Measurements from ENCODE around the gene MTAP. TPM values are rescaled to one million over a fixed set of nuclear protein-coding genes. Genes with fewer than 3 reads are reported as not detected.

MTAP gene
- total RNA-seq, 1 experiment from 2014 or later = 326 TPM

GRCh38 chr9:21890696-21891095 is 88.3 kb downstream of the MTAP start:
- Histone ChIP-seq H3K4me1 (ENCODE audit: control insufficient read depth in 1 of 2, insufficient read depth in 2 of 2, low read length in 2 of 2) (no peaks in the 10 kb centered on the region), H4K20me1 (ENCODE audit: insufficient read depth) (no peaks in the 10 kb centered on the region; the same call in 1 of the 2 replicates), H3K36me3 (ENCODE audit: control insufficient read depth in 1 of 2, insufficient read depth in 2 of 2, low read length in 2 of 2) (peaks cover 0 to 15% of the 10 kb centered on the region in 2 experiments; a peak in 1 of 4 replicates), H3K9me2 (ENCODE audit: insufficient read depth) (no peaks in the 10 kb centered on the region), H3K4me3 (replicated peaks in 1 of 2; ENCODE audit: low read depth in 1 of 2, low read length in 2 of 2) (no peak overlapping the region), H3K27ac (ENCODE audit: low read depth, low read length) (no peak overlapping the region), H3K9ac (ENCODE audit: low read length) (no peak overlapping the region), H3K79me2 (ENCODE audit: insufficient read depth, low read length) (peaks cover 24% of the 10 kb centered on the region), H3K9me3 (ENCODE audit: control insufficient read depth in 1 of 2, insufficient read depth in 1 of 2, low read depth in 1 of 2, low read length in 2 of 2) (no peaks in the 10 kb centered on the region), H2AFZ (ENCODE audit: low read depth, low read length, poor library complexity, severe bottlenecking) (no peak overlapping the region), H3K4me2 (ENCODE audit: low read length) (no peak overlapping the region), H3K27me3 (ENCODE audit: insufficient read depth, low read length) (no peaks in the 10 kb centered on the region)
- intact Hi-C loops (cut with micrococcal nuclease) = no loop called here
- no peak for ATAC-seq
- ChIA-PET CTCF (no interaction called here), RAD21 (ENCODE audit: low non-redundant PET in 1 of 2, low total read pairs in 2 of 2, uncharacterized antibody in 2 of 2, unreplicated experiment in 2 of 2) (no interaction called here), POLR2A (no interaction called here)
- BruUV-seq (replicated peaks) = no TSS peak
- DNase-seq (ENCODE audit: low read depth, low spot score) = no peak
- TF ChIP-seq SIN3A (IDR thresholded peaks at IDR 0.05; ENCODE audit: low read depth) = no peak
- no peak for TF ChIP-seq CTCF (IDR thresholded peaks at IDR 0.05 in 2 of 3, conservative IDR thresholded peaks at IDR 0.05 in 1 of 3; ENCODE audit: borderline replicate concordance in 1 of 3, insufficient read depth in 1 of 3, low read depth in 2 of 3, low read length in 2 of 3)
- TF ChIP-seq JUND (IDR thresholded peaks at IDR 0.05) = no peak
- TF ChIP-seq CBX3 (IDR thresholded peaks at IDR 0.05; ENCODE audit: low read depth) = no peak
- TF ChIP-seq ZNF274 (IDR thresholded peaks at IDR 0.05; ENCODE audit: low read depth, low read length) = no peak
- TF ChIP-seq REST (IDR thresholded peaks at IDR 0.05; ENCODE audit: low read depth) = no peak
- no peak for TF ChIP-seq EGR1 (IDR thresholded peaks at IDR 0.05; ENCODE audit: low read depth)
- no peak for TF ChIP-seq MAX (IDR thresholded peaks at IDR 0.05)
- no peak for TF ChIP-seq ZFX (IDR thresholded peaks at IDR 0.05)
- no peak for TF ChIP-seq FOSL1 (IDR thresholded peaks at IDR 0.05; ENCODE audit: low read depth)
- TF ChIP-seq ELF1 (IDR thresholded peaks at IDR 0.05; ENCODE audit: borderline replicate concordance, low read depth) = no peak
- no peak for TF ChIP-seq CEBPB (IDR thresholded peaks at IDR 0.05; ENCODE audit: low read depth)
- no peak for TF ChIP-seq SP1 (IDR thresholded peaks at IDR 0.05; ENCODE audit: low read depth)
- no peak for TF ChIP-seq POLR2AphosphoS5 (IDR thresholded peaks at IDR 0.05; ENCODE audit: low read depth, low read length)
- no peak for TF ChIP-seq YY1 (IDR thresholded peaks at IDR 0.05; ENCODE audit: extremely low read depth, insufficient replicate concordance, low read depth, low read length)
- no peak for TF ChIP-seq ATF3 (IDR thresholded peaks at IDR 0.05)
- no peak for TF ChIP-seq POLR2A (IDR thresholded peaks at IDR 0.05; ENCODE audit: borderline replicate concordance, extremely low read depth, insufficient read depth, insufficient read length)
- TF ChIP-seq SRF (IDR thresholded peaks at IDR 0.05; ENCODE audit: low read depth) = no peak
- no peak for TF ChIP-seq RAD21 (IDR thresholded peaks at IDR 0.05; ENCODE audit: low read depth)

Data from HCT116 (cell line).